ENCODE results near the gene SLC6A3.
A peak's percentile ranks its signal among the peaks of the same experiment; 100 is the strongest.

Gene SLC6A3

DNA sequence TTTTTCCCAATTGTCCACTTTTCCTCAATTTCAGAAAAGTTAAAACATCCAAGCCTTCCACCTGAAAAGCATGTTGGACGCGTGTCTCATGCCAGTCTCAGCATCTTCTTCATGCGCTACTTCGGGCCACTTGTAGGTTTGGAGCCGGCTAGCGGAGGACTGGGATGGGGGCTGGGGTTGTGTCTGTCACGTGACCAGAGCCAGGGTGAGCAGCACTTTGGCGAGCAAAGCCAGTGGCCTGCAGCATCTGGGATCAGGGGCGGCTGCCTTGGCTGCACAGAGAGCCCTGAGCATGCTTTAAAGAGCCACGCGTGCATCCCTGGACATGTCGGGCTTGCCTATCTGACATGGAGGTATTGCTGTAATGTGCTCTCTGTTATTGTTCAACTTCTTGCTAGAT lies 41.2 kb downstream of the SLC6A3 start:
- no peak for DNase-seq

GRCh38 chr5:1402611-1403255 lies 42.5 kb downstream of the SLC6A3 start:
- DNase-seq: no peak

GRCh38 chr5:1401536-1402138 lies 43.6 kb downstream of the SLC6A3 start:
- no peak for DNase-seq

DNA sequence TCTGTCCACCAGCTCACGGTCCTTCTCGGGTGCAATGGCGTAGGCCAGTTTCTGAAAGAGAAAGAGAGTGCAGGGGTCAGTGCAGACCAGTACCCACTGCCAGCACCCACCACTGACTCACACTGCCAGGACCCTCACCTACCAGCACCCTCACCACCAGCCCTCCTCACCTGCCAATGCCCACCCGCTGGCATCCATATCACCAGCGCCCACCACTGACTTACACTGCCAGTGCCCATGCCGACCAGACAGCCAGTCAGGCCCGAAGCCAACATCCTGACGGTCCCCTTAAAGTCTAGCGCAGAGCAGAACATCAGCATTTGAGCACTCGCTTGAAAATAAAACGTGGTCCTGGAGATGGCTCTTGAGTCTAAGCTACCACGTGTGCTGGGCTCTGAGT lies 44.3 kb downstream of the SLC6A3 start:
- DNase-seq: no peak

DNA sequence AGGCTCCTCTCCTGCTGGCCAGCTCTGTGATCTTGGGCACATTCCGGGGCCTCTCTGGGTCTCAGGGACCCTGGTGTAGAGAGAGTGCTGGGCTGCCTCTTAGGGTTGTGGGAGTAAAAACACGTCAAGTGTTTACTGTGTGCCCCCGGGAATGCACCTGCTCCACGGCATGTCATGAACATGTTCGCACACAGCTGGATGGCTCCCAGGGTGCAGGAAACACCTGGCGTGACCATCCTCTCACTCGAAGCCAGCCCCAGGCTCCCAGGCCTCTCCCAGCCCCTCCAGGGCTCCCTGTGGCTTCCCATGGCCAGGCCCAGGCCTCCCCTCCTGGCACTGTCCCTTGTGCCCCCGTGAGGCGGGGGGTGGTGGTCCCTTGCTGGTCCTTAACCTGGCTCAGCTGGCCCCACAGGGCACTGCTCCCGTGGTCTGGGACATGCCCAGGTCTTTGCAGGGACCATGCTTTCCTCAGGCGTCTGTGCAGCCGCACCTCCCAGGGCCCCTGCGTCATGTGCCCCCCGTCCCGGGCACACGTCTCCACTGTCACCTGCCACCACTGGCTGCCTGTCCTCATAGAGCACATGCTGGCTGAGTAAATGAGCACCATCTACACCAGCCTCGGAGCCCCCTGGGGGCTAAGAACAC lies 44.9 kb downstream of the SLC6A3 start:
- no peak for DNase-seq

GRCh38 chr5:1399737-1400136 lies 45.5 kb downstream of the SLC6A3 start:
- DNase-seq: no peak

DNA sequence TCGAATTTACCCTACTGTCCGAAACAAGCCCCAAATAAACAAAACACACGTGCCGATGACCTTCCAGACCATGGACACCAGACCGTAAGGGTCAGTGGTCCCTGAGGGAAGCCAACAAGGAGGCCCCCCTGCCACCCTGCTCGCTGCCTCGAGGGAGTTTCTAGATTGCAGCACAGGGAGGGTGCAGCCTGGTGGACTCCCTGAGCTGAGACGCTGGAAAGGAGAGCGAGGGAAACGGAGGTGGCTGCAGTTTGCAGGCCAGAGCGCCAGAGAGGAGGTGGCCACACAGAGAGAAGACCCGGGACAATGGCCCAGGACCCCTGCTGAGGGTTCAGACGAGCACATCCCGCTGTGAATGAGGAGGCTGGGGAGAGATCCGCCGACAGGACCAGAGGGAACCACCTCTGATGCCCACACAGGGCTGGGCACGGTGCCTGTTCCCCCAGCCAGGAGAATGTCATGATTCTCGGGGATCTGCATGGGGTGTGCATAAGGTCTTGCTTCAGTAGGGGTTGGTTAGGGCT lies 48.9 kb downstream of the SLC6A3 start:
- no peak for DNase-seq

DNA sequence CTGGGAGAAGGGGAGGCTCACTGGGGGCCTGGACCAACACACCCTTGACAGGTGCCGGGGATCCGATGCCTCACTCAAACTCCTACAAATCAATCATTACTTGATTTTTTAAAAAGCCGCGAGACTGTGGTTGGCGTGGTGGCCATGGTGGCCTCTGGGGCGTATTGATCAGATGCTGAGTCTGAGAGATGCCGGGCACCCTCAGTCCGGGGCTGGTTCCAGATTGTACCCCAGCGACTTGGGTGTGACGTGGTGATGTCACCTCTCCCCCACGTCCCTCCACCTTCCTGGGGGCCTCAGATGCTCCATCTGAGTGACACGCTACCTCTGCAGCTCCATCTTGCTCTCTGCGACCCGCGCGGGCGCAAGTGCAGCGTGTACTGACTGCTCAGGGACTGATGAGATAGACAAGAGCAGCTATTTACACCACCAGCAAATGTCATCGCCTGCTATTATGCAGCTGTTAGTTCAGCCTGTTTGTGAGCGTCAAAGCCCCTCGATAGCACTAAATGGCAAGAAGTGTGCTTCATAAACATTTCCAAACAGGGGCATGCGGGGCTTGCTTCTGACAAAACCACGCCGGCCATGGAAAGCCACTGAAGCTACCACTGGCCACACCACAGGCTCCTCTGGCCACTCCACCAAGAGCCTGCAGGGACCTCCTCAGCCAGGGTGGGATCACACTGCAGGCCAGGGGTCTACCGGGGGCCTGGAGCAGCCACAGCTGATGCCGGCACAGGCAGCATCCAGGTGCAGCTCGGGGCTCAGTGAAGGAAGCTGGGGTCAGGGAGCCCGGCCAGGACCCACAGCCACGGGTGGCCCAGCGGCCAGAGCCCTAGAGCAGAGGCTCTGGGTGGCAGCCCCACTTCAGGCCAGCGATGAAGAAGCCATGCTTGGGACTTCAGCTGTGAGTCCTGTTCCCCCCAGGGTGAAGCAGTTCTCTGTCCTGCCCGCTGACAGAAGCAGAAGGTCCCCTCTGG lies 50.1 kb downstream of the SLC6A3 start:
- DNase-seq: no peak

DNA sequence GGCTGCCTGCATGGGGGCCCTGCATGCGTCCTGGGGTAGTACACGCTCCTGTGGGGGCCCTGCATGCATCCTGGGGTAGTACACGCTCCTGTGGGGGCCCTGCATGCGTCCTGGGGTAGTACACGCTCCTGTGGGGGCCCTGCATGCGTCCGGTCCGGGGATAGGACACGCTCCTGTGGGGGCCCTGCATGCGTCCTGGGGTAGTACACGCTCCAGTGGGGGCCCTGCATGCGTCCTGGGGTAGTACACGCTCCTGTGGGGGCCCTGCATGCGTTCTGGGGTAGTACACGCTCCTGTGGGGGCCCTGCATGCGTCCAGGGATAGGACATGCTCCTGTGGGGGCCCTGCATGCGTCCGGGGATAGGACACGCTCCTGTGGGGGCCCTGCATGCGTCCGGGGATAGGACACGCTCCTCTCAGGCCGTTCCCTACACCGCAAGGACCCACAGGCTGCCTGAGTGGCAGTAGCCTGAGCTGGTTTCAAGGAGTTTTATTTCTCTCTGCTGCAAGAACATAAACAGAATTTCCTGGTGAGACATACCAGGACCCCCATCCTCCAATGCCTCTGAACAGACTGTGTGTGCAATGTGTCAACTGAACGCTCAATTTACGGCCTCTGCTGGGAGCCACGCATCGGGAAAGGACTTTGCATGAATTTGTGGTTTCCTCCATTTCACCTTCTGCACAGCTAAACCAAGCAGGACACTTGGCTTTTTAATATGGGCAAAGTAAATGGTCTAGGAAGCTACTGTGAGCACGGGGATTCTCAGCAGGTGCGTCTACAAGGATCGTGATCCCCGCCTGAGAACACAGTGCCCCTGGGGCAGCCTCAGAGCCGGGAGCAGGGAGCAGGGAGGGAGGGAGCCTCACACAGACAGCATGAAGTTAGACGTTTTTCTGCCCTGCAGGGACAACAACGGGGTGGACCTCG lies 51.4 kb downstream of the SLC6A3 start:
- DNase-seq: no peak

- no peak for DNase-seq
Measured at GRCh38 chr5:1392801-1393565, 52.3 kb downstream of the SLC6A3 start.

- no peak for DNase-seq
Measured at GRCh38 chr5:1392261-1392660, 53.0 kb downstream of the SLC6A3 start.

GRCh38 chr5:1391691-1392090 lies 53.5 kb downstream of the SLC6A3 start:
- no peak for DNase-seq

DNA sequence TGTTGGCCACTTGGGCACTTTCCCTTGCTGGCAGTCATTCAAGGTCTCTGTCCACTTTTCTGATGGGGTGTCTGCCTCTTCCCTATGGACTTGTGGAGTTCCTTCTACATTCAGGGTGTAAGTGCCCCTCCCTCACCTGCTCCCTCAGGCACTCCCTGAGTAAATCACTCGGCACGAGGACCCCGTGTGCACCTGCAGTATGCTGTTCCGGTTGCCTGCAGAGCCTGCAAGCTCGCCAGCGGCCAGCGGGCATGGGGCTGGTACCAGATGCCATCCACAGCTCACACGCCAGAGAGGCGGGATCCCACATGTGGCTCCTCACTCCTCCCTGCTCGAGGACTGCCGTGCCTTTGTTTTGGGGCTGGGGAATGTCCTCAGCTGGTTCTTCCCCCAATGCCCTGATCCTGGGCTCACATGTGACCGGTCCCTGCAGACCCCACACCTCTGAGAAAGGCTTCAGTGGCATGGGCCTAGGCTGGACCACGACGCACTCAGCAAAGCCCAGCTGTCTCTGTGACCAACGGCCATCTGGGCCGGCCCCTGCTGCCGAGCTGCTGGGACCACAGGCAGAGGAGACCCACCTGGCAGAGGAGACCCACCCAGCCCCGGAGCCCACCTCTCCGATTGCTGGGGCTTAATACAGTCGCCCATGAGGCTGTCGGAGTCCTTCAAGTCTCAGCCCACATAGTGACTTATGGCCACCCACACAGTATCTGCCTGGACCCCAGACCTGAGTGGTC lies 54.2 kb downstream of the SLC6A3 start:
- DNase-seq: no peak

- no peak for DNase-seq
Measured at GRCh38 chr5:1390333-1390732, 54.9 kb downstream of the SLC6A3 start.

GRCh38 chr5:1388383-1388967 lies 56.8 kb downstream of the SLC6A3 start:
- no peak for DNase-seq

DNA sequence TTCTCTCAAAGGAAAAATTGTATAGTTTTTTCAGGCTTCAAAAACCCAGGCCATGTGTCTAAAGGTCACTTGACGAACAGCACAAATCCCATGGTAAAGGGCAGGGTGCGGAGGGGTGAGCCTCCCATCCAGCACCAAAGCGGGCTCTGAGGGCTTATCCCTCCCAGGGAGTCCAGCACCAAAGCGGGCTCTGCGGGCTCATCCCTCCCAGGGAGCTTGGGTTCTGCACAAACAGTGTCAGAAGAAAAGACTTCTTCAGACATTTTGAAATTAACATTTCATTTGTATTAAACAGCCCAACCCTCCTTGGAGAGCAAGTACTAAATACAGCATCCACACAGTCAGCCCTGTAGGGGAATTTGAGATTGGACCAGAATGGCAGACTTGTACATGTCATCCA lies 57.4 kb downstream of the SLC6A3 start:
- DNase-seq: no peak

DNA sequence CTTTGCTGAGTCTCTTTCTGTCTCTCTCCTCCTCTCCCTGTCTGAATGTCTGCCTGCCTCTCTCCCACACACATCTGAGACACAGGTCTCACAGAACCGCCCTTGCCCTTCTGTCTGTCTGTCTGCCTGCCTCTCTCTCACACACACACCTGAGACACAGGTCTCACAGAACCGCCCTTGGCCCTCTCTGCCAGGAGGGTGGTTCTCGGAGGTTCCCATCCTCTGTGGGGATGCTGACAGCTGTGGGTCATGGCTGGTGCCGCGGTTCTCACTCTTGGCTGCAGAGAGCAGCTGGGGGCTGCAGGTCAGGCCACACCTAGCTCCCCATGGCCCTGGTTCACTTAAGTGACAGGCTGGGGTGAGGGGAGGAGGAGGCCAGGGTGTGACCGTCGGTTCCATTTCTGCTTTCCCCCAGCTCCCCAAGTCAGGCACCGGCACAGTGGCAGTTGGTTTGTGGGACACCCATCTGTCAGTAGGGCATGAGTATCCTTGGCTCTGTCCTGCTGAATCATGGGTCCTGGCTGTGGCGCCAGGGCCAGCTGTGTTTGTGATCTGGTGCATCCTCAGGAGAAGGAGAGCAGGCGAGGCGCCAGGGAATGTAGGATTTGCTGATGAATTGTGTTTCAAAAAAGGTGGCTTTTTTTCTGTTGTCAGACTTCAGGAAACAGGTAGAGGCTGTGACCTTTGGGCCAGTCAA lies 58.0 kb downstream of the SLC6A3 start:
- DNase-seq: no peak

DNA sequence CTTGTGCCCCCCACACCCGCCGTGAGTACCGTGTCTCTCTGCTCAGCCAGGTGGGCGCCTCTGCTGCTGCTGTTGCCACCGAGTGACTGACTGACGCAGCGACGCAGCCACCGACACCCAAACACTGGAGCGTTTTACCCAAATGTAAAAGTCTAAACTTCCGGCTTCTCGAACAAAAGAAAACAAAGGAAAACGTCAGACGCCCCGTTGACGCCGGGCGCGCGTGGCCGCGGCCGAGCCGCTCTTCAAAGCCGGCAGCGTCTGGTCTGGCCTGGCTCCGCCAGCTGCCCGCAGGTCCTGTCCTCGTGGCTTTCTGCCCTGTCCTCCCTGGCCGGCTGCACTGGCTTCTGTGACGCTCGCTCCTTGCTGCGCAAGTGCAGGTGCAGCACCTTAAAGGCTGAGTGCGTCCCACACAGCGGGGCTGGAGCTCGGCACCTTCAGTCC lies 58.9 kb downstream of the SLC6A3 start:
- DNase-seq: peak; percentile 81

All from CD4-positive, alpha-beta T cell treated with Interleukin-10 for 1 hour (primary cell).